WERI-Rb-1 (cell line): Measurements from ENCODE around the gene MAP4K3.

Experiments used
- DNase-seq: peaks from one replicate; pipeline ENCODE4 v3.0.0-alpha.2; 2020
- H3K27ac ChIP-seq: fragments of 250-450 bp; sonication (Bioruptor Pico); 2 replicates; pipeline ENCODE4 v1.5.1; 2020; ENCODE audit warnings: mild to moderate bottlenecking, moderate library complexity
- H3K27me3 ChIP-seq: fragments of 250-450 bp; sonication (Bioruptor Pico); 2 replicates; pipeline ENCODE4 v1.5.1; 2021; ENCODE audit warnings: mild to moderate bottlenecking, low read depth, moderate library complexity; ENCODE audit not compliant: insufficient read depth, severe bottlenecking
- H3K36me3 ChIP-seq: fragments of 250-450 bp; sonication (Bioruptor Pico); 2 replicates; pipeline ENCODE4 v1.5.1; 2020; ENCODE audit warnings: mild to moderate bottlenecking, moderate library complexity
- H3K4me3 ChIP-seq: 2 replicates; pipeline ENCODE4 v1.5.1; 2011; ENCODE audit warnings: low read depth, mild to moderate bottlenecking, control low read depth, low read length
- H3K9me3 ChIP-seq: fragments of 250-450 bp; sonication (Bioruptor Pico); 2 replicates; pipeline ENCODE4 v1.5.1; 2021; ENCODE audit warnings: mild to moderate bottlenecking, moderate library complexity; ENCODE audit not compliant: severe bottlenecking
- TF ChIP-seq, protein P1 (sequence below): IDR thresholded peaks from 2 replicates; pipeline ENCODE4 v1.5.1; 2011; ENCODE audit warnings: low read depth, mild to moderate bottlenecking, control low read depth, inconsistent platforms, low read length

MAP4K3 gene

DNA sequence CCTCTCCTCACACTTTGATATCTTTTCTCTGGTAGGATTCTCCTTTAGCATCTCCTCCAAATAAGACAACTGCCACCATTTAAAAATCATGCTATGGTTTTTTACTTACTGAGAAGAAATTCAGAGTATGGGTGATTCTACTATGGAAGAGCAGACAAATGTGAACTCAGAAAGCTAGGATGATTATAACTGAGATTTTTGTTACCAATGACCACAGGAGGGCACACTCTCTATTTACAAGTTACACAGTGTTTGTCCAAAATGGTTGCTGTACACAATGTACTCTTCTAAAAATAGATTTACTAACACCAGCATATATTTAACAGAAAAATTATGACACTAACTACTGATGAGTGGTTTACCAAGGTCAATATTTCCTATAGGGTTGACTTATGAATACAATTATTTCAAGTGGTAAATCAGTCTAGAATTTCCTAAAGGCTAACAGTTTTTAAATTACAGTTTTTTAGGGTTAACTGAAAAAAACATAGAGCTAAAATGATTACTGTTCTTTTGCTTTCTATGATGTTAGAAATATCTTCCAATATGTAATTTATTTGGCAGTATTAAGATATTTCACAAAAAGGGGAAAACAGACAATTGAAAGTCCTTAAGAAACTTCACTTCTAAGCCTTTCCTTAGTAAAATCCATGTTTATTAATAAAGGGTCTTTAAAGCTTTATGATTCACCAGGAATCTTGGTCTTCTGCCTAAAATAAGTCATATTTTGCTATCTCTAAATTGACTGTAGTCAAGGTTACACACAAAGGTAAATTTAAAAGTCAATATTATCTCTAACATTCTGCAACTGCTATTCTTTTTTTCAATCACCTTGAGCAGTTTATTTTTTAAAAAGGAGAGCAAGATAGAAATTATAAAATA is 57.2 kb downstream of the MAP4K3 start:
- no peak for DNase-seq
- Histone ChIP-seq H3K36me3 (peaks cover 5% of the 10 kb centered on the region), H3K9me3 (no peaks in the 10 kb centered on the region), H3K4me3 (no peak overlapping the region), H3K27me3 (no peaks in the 10 kb centered on the region), H3K27ac (no peak overlapping the region)
- TF ChIP-seq, protein P1, sequence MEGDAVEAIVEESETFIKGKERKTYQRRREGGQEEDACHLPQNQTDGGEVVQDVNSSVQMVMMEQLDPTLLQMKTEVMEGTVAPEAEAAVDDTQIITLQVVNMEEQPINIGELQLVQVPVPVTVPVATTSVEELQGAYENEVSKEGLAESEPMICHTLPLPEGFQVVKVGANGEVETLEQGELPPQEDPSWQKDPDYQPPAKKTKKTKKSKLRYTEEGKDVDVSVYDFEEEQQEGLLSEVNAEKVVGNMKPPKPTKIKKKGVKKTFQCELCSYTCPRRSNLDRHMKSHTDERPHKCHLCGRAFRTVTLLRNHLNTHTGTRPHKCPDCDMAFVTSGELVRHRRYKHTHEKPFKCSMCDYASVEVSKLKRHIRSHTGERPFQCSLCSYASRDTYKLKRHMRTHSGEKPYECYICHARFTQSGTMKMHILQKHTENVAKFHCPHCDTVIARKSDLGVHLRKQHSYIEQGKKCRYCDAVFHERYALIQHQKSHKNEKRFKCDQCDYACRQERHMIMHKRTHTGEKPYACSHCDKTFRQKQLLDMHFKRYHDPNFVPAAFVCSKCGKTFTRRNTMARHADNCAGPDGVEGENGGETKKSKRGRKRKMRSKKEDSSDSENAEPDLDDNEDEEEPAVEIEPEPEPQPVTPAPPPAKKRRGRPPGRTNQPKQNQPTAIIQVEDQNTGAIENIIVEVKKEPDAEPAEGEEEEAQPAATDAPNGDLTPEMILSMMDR, result peak; percentile 46

DNA sequence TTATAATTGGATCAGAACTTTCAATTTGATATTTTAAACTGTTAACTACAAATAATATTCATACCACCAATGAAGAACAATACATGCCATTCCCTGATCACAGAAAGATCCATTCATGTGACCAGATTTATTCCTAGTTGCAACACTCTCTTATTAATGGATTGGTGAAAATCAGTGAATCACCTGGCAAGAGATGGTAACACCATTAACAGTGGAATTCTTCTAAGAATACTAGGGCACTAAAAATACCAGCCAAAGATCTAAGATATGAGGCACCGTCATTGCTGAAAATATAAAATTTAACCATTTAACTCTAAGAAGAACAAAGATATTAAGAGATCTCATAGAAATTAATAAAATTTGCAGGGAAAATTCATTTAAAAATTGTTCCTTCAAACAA is 58.1 kb downstream of the MAP4K3 start:
- Histone ChIP-seq H3K36me3 (peaks cover 5% of the 10 kb centered on the region), H3K4me3 (no peak overlapping the region), H3K9me3 (no peaks in the 10 kb centered on the region), H3K27me3 (no peaks in the 10 kb centered on the region), H3K27ac (no peak overlapping the region)
- TF ChIP-seq, protein P1, result no peak
- DNase-seq, result no peak

DNA sequence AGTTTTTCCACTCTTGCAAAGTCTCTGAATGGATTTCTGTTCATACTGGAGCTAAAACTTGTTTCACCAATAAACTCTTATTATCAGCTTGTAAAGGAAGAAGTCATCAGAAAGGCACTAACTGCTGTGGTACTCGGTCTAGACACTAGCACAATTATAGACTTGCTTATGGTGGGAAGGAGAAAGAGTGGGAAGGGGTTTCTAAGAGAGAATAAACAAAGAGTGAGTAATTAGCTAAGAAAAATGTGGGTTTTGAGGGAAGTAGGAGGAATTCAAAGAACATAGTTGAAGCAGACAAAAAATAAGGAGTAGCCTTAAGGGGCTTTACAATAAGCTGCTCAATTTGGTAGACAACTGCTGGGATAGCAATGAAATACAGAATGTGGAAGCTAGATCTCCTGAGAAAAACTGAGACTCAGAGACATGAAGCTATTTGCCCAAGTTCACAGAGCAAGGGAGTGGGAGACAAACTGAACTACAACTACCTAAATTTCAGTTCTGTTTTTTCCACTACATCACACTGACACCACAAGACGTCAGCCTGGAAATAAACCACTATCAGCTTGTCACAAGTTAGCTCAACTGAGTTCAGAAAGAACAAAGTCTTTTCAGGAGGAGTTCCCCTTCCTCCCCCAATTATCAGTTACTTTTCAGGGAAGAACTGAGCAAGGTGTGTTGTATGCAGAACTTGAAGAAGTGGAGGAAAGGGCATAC is 59.7 kb downstream of the MAP4K3 start:
- TF ChIP-seq, protein P1, result no peak
- no peak overlapping the region for H3K27ac ChIP-seq
- H3K27me3 ChIP-seq, result no peaks in the 10 kb centered on the region
- H3K4me3 ChIP-seq, result no peak overlapping the region
- no peaks in the 10 kb centered on the region for H3K9me3 ChIP-seq
- H3K36me3 ChIP-seq, result peaks cover 12% of the 10 kb centered on the region
- no peak for DNase-seq

DNA sequence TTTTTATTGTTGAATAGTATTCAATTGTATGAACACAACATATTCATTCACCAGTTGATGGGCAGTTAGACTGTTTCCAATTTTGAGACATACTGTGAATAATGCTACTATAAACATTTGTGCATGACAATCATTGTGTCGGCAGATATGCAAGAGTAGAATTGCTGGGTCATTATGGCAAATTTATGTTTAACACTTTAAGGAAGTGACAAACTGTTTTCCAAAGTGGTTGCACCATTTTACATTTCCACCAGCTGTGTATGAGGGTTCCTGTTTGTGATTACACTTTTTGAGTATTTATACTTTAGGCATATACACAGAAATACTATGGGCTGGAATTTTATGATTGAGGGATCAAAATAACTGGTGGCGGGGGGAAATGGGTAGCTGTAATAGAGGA is 61.2 kb downstream of the MAP4K3 start:
- TF ChIP-seq, protein P1, result no peak
- no peaks in the 10 kb centered on the region for H3K9me3 ChIP-seq
- H3K27me3 ChIP-seq, result no peaks in the 10 kb centered on the region
- no peak for DNase-seq
- H3K36me3 ChIP-seq, result peaks cover 18% of the 10 kb centered on the region
- no peak overlapping the region for H3K27ac ChIP-seq
- no peak overlapping the region for H3K4me3 ChIP-seq

DNA sequence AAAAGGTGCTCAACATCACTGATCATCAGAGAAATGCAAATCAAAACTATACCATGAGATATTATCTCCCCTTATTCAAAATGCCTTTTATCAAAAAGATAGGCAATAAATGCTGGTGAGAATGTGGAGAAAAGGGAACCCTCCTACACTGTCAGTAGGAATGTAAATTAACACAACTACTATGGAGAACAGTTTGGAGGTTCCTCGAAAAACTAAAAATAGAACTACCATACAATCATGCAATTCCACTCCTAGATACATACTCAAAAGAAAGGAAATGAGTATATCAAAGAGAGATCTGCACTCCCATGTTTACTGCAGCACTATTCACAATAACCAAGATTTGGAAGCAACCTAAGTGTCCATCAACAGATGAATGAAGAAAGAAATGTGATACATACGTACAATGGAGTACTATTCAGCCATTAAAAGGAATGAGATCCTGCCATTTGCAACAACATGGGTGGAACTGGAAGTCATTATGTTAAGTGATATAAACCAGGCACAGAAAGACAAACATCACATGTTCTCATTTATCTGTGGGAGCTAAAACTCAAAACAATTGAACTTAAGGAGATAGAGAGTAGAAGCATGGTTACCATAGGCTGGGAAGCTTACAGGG is 63.8 kb downstream of the MAP4K3 start:
- Histone ChIP-seq H3K9me3 (no peaks in the 10 kb centered on the region), H3K27me3 (no peaks in the 10 kb centered on the region), H3K27ac (no peak overlapping the region), H3K4me3 (no peak overlapping the region), H3K36me3 (peaks cover 22% of the 10 kb centered on the region)
- no peak for DNase-seq
- TF ChIP-seq, protein P1, result no peak
